GM18526 (cell line): ENCODE results near the gene NRXN3.

Experiments used
- POLR2A ChIP-seq: IDR thresholded peaks from 3 replicates; pipeline ENCODE4 v1.6.1; 2011; ENCODE audit not compliant: insufficient read length; ENCODE audit errors: extremely low read depth

NRXN3 gene

GRCh38 chr14:79491161-79491560 is 1321.0 kb downstream of the NRXN3 start:
- no peak for TF ChIP-seq POLR2A

DNA sequence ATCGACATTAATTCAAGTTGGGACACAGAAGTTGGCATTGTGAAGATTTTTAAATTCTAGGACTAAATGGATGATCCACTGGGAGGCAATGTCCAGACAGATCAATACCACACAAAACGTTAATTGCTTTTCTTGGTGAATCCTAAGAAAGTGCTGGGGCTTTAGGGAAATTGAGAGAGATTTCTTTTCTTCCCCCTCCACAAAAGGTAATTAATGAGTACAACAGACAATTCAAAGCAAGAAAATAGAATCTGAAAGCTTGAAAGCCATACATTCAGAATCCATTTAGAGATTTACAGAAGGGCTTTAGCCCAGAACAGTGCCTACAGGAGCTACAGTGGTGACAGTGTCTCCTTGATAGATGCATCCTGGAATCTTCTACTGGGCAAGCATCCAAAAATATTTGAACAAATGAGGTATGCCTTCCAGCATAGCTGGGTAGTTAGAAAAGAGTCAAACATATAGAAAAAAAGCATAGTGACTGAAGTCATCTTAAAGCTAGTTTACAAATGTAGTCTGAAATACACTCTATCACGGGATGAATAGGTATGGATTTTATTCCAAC is 1323.0 kb downstream of the NRXN3 start:
- TF ChIP-seq POLR2A: no peak

DNA sequence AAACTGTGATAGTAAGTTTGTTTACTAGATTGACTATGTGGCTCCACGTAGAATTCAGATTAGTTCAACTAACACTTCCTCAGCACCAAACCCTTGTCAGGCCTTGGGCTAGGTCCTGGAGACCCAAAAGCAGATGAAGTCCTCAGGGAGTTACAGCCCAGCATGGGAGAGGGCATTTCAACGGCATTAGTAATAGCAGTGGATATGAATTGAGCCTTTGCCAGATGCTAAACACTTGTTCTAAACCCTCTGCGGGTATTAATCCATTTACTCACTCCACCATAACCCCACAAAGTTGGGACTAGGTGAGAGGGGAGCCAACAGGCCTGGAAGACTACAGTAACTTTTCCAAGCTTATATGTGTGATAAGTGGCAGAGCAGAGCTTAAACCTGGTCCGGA is 1326.5 kb downstream of the NRXN3 start:
- no peak for TF ChIP-seq POLR2A

DNA sequence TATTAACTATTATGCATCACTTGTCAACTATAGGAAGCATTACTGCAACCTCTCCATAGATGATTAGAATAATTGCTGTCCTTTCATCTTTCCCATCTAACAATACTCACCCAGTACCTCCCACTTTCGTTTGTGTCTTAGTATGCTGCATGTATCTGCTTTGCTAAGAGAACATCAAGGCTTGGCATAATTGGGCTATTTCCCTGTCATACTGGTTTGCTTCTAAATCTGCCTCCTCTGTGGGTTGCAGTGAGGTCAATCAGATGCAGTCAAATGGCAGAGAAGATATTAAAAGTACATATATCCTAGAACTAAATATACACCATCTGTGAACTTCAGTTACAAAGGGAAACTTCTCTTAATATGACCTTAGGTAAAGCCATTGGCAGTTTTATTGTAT is 1330.3 kb downstream of the NRXN3 start:
- no peak for TF ChIP-seq POLR2A

GRCh38 chr14:79502136-79502750 is 1332.1 kb downstream of the NRXN3 start:
- no peak for TF ChIP-seq POLR2A

- TF ChIP-seq POLR2A: no peak
Measured at GRCh38 chr14:79502751-79503148, 1332.6 kb downstream of the NRXN3 start.

DNA sequence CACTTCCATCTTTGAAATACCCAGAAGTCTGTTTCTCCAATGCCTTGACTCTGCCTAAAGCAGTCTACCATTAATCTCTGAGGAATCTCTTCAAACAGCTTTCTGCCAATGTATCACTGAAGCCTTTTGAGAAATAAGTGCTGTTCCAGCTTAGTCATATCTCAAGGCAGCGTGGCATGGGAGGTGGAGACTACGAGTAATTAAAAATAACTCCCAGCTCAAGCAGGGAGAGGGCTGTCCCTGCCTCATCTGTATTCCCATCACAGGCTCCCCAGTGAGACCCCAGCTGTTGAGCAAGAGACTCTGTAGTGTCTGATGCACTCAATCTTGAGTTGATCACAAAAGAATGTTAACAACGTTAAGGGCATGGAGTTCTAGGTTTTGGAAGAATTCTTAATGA is 1340.5 kb downstream of the NRXN3 start:
- no peak for TF ChIP-seq POLR2A

GRCh38 chr14:79511146-79511545 is 1341.0 kb downstream of the NRXN3 start:
- no peak for TF ChIP-seq POLR2A

DNA sequence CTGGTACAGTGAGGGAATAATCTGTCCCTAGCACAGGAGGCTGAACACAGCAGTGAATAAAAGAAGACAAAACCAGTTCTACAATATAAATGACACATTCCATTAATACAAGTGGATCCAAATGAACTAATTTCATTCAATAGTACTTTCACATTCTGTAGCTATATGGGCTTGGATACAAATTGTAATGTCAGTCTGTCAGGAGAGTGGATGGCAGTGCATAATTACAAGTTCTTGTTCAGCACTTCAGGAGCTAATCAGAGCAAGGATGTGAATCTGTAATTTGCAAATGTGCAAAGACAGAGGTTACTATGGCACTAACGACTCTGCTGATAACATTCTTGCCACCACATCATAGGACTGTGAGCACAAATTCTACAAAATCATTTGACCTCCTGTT is 1343.3 kb downstream of the NRXN3 start:
- TF ChIP-seq POLR2A: no peak

DNA sequence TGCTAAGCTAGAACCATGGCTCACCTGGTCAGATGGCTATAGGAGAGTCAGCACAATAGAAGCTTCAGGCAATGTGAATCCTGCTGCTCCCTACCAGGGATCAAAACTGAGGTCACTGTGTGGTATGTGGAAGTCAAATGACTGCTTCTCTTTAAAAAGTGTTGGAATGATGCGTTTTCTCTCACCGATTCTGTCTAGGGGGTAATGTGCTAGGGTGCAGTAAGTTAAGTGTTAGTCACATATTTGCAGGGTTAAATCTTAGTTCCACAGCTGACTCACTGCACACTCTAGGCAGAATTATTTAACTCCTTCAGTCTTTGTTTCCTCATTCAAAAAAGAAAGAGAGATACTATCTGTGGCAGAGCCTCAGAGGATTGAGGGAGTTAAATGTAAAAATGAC is 1344.5 kb downstream of the NRXN3 start:
- TF ChIP-seq POLR2A: no peak

DNA sequence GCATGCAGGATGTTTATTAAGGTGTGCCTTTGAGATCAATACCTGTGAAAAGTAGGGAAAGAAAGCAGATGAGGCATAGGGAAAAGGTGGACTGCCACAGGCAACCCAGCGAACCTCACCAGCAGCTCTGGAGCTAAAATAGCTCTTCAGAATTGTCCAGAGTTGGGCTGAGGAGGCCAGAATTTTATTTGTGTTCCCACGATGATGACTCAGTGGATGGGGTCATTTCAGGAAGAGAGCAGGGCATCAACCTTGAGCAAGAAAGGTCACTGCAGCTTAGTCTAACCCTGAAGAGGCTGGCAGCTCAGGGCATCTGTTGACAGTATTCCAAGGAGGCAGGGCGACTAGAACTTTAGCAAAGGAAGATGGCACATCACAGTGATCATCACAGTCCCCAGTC is 1345.0 kb downstream of the NRXN3 start:
- no peak for TF ChIP-seq POLR2A

- no peak for TF ChIP-seq POLR2A
Measured at GRCh38 chr14:79516009-79516408, 1345.8 kb downstream of the NRXN3 start.

DNA sequence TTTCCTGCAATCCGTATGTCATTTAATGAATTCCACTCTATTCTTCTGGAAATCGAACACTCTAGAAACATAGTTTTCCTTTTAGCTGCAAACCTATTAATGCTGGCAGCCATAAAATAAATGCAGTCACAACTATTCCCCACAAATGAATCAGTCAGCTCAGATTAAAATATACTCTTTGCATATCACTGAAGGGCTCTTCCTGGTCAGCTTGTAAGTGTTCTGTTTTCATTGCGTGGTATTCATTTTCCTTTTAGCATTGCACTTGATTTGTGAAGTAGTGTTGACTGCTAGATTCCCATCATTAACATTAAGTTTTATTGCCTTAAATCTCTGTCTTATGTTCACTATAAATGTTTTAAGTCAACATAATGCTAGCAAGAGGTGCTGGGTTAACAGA is 1355.2 kb downstream of the NRXN3 start:
- no peak for TF ChIP-seq POLR2A

- TF ChIP-seq POLR2A: no peak
Measured at GRCh38 chr14:79528828-79529416, 1358.7 kb downstream of the NRXN3 start.

GRCh38 chr14:79530555-79530954 is 1360.4 kb downstream of the NRXN3 start:
- no peak for TF ChIP-seq POLR2A

DNA sequence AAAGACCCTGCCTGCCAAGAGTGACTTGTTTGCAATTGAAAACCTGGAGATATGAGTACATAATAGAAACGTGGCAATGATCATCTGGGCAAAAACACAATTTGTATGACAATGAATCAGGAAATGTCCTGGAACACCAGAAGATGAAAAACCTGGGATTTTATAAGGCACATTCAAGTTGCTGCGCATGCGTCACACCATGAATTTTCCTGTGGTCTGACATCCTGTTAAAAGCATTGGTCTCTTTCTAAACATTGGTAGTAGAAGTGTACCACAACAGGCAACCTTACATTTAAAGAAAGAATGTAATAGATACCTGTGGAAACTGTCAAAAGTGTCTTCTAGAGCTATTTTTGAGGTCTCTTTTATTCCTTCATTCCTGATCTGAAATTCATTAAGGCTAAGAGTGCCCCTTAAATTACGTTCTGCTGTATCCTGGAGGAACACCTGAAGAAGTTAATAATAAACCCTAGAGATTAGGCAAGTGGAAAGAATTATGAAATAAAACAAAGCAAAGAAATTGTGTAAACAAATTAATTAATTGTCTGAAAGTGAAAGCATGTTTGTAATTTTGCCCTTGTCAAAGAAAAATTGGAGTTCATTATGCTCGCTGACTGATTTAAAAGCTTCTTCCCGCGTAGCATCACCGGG is 1364.7 kb downstream of the NRXN3 start:
- TF ChIP-seq POLR2A: no peak
